Measurements from ENCODE around the gene NUAK2.

- TF ChIP-seq L3MBTL2 (conservative IDR thresholded peaks at IDR 0.05) (no peak), ELF4 (IDR thresholded peaks at IDR 0.05) (no peak), PKNOX1 (IDR thresholded peaks at IDR 0.05) (no peak), FOXM1 (IDR thresholded peaks at IDR 0.05; ENCODE audit: borderline replicate concordance) (no peak)
Measured at GRCh38 chr1:205339717-205340116, 18.2 kb upstream of the NUAK2 start.

Data from HEK293T (cell line).